Astrocyte (in vitro differentiated cells and primary cell): ENCODE results near the gene CTAGE1.

Source experiments
- CTCF ChIP-seq: IDR thresholded peaks from 2 replicates; pipeline ENCODE4 v1.5.1; 2011; ENCODE audit warnings: low read depth, mild to moderate bottlenecking, inconsistent platforms, low read length, moderate library complexity; ENCODE audit not compliant: insufficient read depth
- EZH2 ChIP-seq: IDR thresholded peaks from 2 replicates; pipeline ENCODE4 v1.6.1; 2012; ENCODE audit warnings: mild to moderate bottlenecking, low read length, inconsistent platforms; ENCODE audit not compliant: insufficient read depth

- no peak for TF ChIP-seq CTCF
- no peak for TF ChIP-seq EZH2
Observed at GRCh38 chr18:22399949-22400348, 17.8 kb downstream of the CTAGE1 start.
